ACC112 (cell line): ENCODE results near the gene DHRS2.

Experiments
- H2AFZ ChIP-seq: fragments of 200-600 bp; sonication (generic); one replicate; pipeline ENCODE4 v1.6.0; 2017; ENCODE audit warnings: antibody characterized with exemption, low read length; ENCODE audit not compliant: unreplicated experiment
- H3K27ac ChIP-seq: fragments of 200-600 bp; sonication (generic); 2 replicates; pipeline ENCODE4 v1.5.1; 2014; ENCODE audit warnings: low read depth, mild to moderate bottlenecking, antibody characterized with exemption, low read length, moderate library complexity
- H3K27me3 ChIP-seq: fragments of 200-600 bp; sonication (generic); 2 replicates; pipeline ENCODE4 v1.6.1; 2014; ENCODE audit warnings: mild to moderate bottlenecking, antibody characterized with exemption, low read length, moderate library complexity, mixed read lengths; ENCODE audit not compliant: insufficient read depth
- H3K36me3 ChIP-seq: fragments of 200-600 bp; sonication (generic); 2 replicates; pipeline ENCODE4 v1.6.1; 2016; ENCODE audit warnings: mild to moderate bottlenecking, antibody characterized with exemption, low read length, moderate library complexity, mixed read lengths; ENCODE audit not compliant: insufficient read depth
- H3K4me1 ChIP-seq: fragments of 200-600 bp; sonication (generic); one replicate; pipeline ENCODE4 v1.6.1; 2016; ENCODE audit warnings: low read length, mixed read lengths; ENCODE audit not compliant: insufficient read depth, unreplicated experiment, control insufficient read depth
- H3K4me3 ChIP-seq: fragments of 200-600 bp; sonication (generic); 2 replicates; pipeline ENCODE4 v1.5.1; 2014; ENCODE audit warnings: mild to moderate bottlenecking, low read depth, low read length
- H3K79me2 ChIP-seq: fragments of 200-600 bp; sonication (generic); one replicate; pipeline ENCODE4 v1.6.0; 2016; ENCODE audit warnings: low read length; ENCODE audit not compliant: control insufficient read depth, unreplicated experiment, insufficient read depth

Gene DHRS2

DNA sequence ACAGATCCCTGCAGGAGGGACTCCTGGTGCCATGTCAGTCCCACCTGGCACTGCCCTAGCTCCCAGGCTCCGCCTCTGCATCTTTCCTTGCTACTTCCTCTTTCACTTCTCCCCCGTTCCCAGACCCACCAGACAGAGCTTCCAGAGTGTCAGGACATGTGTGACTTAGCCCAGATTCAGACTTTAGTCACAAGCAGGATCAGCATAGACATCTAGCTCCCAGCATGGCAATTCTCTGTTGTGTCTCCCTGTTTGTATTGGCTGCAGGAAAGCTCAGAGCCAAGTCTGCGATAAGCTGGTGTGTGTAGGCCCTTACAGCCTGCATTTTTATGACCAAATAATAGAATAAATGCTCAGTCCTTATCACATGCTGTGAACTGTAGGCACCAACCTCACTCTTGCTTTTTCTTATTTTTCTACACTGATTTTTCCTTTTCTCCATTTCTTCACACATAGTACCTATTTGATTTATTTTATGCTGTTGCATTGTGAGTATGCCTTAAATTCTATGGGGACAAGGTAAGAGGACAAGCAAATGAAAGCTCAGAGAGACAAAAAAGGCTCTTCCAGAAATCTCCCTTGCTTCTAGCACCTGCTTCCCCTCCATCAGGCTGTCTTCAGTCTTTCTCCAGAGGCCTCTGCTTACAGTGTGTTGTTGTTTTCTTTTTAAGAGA, 5.9 kb downstream of the DHRS2 start:
- H3K27me3 ChIP-seq, result no peaks in the 10 kb centered on the region
- H3K79me2 ChIP-seq, result no peaks in the 10 kb centered on the region
- no peak overlapping the region; the same call in 1 of the 2 replicates for H3K27ac ChIP-seq
- H3K36me3 ChIP-seq, result no peaks in the 10 kb centered on the region
- no peak overlapping the region for H3K4me3 ChIP-seq
- peaks cover 30% of the 10 kb centered on the region for H3K4me1 ChIP-seq
- no peak overlapping the region for H2AFZ ChIP-seq

DNA sequence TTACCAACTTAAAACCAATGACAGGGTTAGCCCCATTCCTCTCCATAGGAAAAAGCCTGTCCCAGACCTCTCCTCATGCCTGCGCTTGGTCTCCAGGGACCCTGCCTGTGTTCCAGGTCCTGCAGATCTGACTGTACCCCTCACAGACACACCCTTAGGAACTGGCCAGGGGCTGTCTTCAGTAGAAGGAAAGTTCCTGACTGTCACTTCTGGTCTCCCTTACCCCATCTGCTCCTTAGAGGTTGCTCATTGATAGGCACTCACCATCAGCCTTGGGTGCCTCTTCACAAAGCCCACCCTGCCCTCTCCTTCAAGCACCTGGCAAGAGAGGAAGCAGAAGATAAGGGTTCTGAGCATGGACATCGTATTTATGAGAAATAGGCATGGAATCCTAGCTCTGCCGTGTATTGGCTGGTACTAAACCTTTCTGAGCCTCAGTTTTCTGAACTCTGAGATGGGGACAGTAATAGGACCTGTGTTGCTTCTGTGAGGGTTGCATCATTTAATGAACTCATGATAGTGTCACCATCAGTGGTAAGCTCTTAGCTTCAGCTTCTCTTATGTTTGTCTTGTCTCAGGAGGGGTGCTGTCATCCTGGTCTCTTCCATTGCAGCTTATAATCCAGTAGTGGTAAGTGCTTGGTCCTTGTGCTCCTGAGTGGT, 7.5 kb downstream of the DHRS2 start:
- peaks cover 40% of the 10 kb centered on the region for H3K4me1 ChIP-seq
- H3K27ac ChIP-seq, result no peak overlapping the region
- H3K79me2 ChIP-seq, result no peaks in the 10 kb centered on the region
- H3K27me3 ChIP-seq, result no peaks in the 10 kb centered on the region
- no peak overlapping the region for H3K4me3 ChIP-seq
- no peak overlapping the region for H2AFZ ChIP-seq
- no peaks in the 10 kb centered on the region for H3K36me3 ChIP-seq

DNA sequence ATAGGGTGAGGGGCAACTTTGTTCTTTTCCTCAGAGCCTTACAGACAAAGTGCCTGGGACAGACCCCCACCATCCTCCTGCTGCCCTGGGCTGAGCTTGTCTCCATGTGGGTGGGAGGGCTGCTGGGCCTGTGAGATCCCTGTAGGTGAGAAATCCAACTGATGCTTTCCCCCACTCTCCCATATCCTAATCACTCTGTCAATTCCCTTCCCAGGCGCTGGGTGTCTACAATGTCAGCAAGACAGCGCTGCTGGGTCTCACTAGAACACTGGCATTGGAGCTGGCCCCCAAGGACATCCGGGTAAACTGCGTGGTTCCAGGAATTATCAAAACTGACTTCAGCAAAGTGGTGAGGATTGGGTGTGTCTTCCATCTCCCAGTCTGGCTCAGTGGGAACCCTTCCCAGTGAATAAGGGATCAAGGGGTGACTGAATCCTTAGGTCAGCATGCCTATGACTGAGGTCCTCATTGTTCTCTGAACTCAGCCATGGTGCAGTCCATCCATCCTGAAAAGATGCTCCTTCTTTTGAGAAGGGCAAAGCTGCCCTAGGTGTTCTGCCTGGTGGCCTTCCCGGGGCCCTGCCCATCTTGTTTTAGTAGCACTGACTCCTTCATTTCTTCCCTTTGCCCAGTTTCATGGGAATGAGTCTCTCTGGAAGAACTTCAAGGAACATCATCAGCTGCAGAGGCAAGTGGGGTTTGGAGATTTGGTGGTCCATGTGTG, 8.2 kb downstream of the DHRS2 start:
- Histone ChIP-seq H3K4me3 (no peak overlapping the region), H2AFZ (no peak overlapping the region), H3K4me1 (peaks cover 39% of the 10 kb centered on the region), H3K27me3 (no peaks in the 10 kb centered on the region), H3K27ac (no peak overlapping the region), H3K79me2 (no peaks in the 10 kb centered on the region), H3K36me3 (no peaks in the 10 kb centered on the region)

DNA sequence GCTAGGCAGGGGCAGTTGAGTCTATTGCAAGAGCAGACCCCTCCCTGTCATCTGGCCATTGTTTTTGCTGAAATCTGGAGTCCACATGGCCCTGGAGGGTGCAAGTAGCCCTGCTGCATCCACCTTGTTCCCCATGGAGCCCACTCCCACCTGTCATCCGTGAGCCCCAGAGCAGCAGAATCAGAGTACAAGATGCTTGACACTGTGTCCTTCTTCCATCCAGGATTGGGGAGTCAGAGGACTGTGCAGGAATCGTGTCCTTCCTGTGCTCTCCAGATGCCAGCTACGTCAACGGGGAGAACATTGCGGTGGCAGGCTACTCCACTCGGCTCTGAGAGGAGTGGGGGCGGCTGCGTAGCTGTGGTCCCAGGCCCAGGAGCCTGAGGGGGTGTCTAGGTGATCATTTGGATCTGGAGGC, 8.8 kb downstream of the DHRS2 start:
- Histone ChIP-seq H3K4me1 (peaks cover 33% of the 10 kb centered on the region), H3K79me2 (no peaks in the 10 kb centered on the region), H3K27me3 (no peaks in the 10 kb centered on the region), H3K27ac (no peak overlapping the region), H2AFZ (no peak overlapping the region), H3K36me3 (no peaks in the 10 kb centered on the region), H3K4me3 (no peak overlapping the region)

- no peak overlapping the region for H3K4me3 ChIP-seq
- H3K4me1 ChIP-seq, result peaks cover 28% of the 10 kb centered on the region
- H3K79me2 ChIP-seq, result no peaks in the 10 kb centered on the region
- no peak overlapping the region for H3K27ac ChIP-seq
- no peaks in the 10 kb centered on the region for H3K27me3 ChIP-seq
- H2AFZ ChIP-seq, result no peak overlapping the region
- H3K36me3 ChIP-seq, result no peaks in the 10 kb centered on the region
These were observed 9.3 kb downstream of the DHRS2 start for GRCh38 chr14:23645504-23645811.

- Histone ChIP-seq H3K36me3 (no peaks in the 10 kb centered on the region), H3K4me3 (no peak overlapping the region), H2AFZ (no peak overlapping the region), H3K79me2 (no peaks in the 10 kb centered on the region), H3K27me3 (no peaks in the 10 kb centered on the region), H3K4me1 (peaks cover 22% of the 10 kb centered on the region), H3K27ac (no peak overlapping the region)
These were observed 9.9 kb downstream of the DHRS2 start for GRCh38 chr14:23645812-23646647.

GRCh38 chr14:23646648-23647549, 10.7 kb downstream of the DHRS2 start:
- Histone ChIP-seq H2AFZ (no peak overlapping the region), H3K4me3 (no peak overlapping the region), H3K79me2 (no peaks in the 10 kb centered on the region), H3K27me3 (no peaks in the 10 kb centered on the region), H3K36me3 (no peaks in the 10 kb centered on the region), H3K4me1 (peaks cover 13% of the 10 kb centered on the region), H3K27ac (no peak overlapping the region)

GRCh38 chr14:23647619-23648018, 11.5 kb downstream of the DHRS2 start:
- Histone ChIP-seq H3K4me3 (no peak overlapping the region), H3K36me3 (no peaks in the 10 kb centered on the region), H3K27ac (no peak overlapping the region), H3K79me2 (no peaks in the 10 kb centered on the region), H2AFZ (no peak overlapping the region), H3K27me3 (no peaks in the 10 kb centered on the region), H3K4me1 (peaks cover 12% of the 10 kb centered on the region)

DNA sequence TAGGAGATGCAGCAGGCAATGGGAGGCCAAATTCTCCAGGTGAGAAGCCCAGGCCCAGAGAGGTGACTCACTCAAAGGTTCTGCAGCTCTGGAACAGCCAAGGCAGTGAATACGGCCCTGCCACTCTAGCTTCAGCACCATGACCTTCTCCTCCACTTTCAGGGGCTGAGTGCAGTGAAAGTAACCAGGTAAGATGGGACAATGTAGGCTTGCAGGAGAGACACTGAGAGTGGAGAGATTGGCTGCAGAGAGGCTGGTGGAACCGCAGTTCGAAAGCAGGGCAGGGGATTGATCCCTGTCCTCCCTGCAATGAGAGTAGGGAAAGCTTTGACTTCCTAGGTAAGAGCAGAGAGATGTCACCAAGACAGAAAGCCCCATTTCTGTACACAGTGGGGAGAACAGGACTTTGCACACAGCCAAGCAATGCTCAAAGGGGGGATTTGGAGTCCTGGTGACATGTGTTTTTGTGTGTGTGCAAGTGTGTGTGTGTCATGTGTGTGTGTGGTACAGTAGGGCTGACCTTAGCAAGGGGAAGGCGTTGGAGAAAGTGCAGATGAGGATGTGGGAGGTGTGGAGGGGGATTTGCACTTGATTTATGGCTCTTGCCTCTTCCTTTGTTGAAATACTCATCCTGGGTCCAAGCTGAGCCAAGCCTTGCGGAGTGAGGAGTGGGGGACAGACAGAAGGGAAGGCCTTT, 12.7 kb downstream of the DHRS2 start:
- Histone ChIP-seq H3K4me1 (peaks cover 12% of the 10 kb centered on the region), H2AFZ (no peak overlapping the region)

More for the DNA sequence above, 12.7 kb downstream of the DHRS2 start:
- no peak overlapping the region for H3K27ac ChIP-seq
- no peaks in the 10 kb centered on the region for H3K79me2 ChIP-seq
- peaks cover 4% of the 10 kb centered on the region; the same call in 1 of the 2 replicates for H3K27me3 ChIP-seq
- no peaks in the 10 kb centered on the region for H3K36me3 ChIP-seq
- H3K4me3 ChIP-seq, result no peak overlapping the region
